K562 (cell line): ENCODE results near the gene ABCG5. TPM values are rescaled to one million over a fixed set of nuclear protein-coding genes. Genes with fewer than 3 reads are reported as not detected.

Experiments
- ATAC-seq: fragments of 200-7000 bp; cut with Tn5 transposase; 3 replicates; pipeline ENCODE4 v1.9.1; 2020; ENCODE audit warnings: moderate library complexity
- BruUV-seq: library from RNA; stranded (reverse); fragments of 400-500 nt; replicated peaks from 2 replicates; lab custom pipeline; 2021; lab: Mats Ljungman, UMichigan
- CTCF ChIA-PET: fragments of 300-600 bp; formaldehyde crosslinking; extraction: SDS; loops from one replicate; lab custom pipeline; 2021; ENCODE audit warnings: low intra/inter-chr PET ratio; lab: Yijun Ruan, JAX
- POLR2A ChIA-PET: fragments of 300-600, 350-650 bp; sonication (Branson Sonifier 250); formaldehyde crosslinking; extraction: SDS; loops from one replicate; lab custom pipeline; 2021; ENCODE audit warnings: antibody characterized with exemption, inconsistent platforms; lab: Yijun Ruan, JAX
- DNase-seq, 4 experiments: peaks; one replicate each; pipeline versions ENCODE4 v3.0.0 to v3.0.0-alpha.2; 2011 to 2018; ENCODE audit warnings: low spot score in 3 of 4, mixed read lengths in 3 of 4; ENCODE audit errors: extremely low read depth in 1 of 4
- FAIRE-seq: peaks from 2 replicates; lab custom pipeline; 2011; peaks lifted over from hg19 to GRCh38; lab: Jason Lieb, UNC
- H2AFZ ChIP-seq: 2 replicates; pipeline ENCODE4 v1.6.0; 2011; ENCODE audit warnings: low read depth, low read length, control low read depth, inconsistent platforms
- H3K27ac ChIP-seq: fragments of 200-600 bp; 3 replicates; pipeline ENCODE4 v1.8.0; 2011; ENCODE audit warnings: low read depth, mild to moderate bottlenecking, control low read depth, inconsistent platforms, low read length, moderate library complexity, mixed read lengths; ENCODE audit errors: extremely low read depth
- H3K27me3 ChIP-seq, 2 experiments: fragments of 300-600 bp in 1 of 2; 2 replicates in 1 of 2; 3 replicates in 1 of 2; pipeline versions ENCODE4 v1.6.0 to v1.8.0; 2011; ENCODE audit warnings: inconsistent platforms in 2 of 2, low read length in 2 of 2, mild to moderate bottlenecking in 1 of 2, mixed read lengths in 1 of 2, moderate library complexity in 1 of 2; ENCODE audit not compliant: control insufficient read depth in 2 of 2, insufficient read depth in 2 of 2
- H3K36me3 ChIP-seq: fragments of 300-600 bp; 3 replicates; pipeline ENCODE4 v1.8.0; 2011; ENCODE audit warnings: mild to moderate bottlenecking, low read length, inconsistent platforms; ENCODE audit not compliant: control insufficient read depth, insufficient read depth
- H3K4me1 ChIP-seq, 2 experiments: fragments of 200-600 bp in 1 of 2; replicated peaks in 1 of 2; 2 replicates in 1 of 2; 3 replicates in 1 of 2; pipeline versions ENCODE4 v1.5.1 to v1.8.0; 2011; ENCODE audit warnings: inconsistent platforms in 2 of 2, low read length in 2 of 2, mild to moderate bottlenecking in 1 of 2, mixed read lengths in 1 of 2, moderate library complexity in 1 of 2; ENCODE audit not compliant: control insufficient read depth in 2 of 2, insufficient read depth in 2 of 2
- H3K4me2 ChIP-seq: 2 replicates; pipeline ENCODE4 v1.6.1; 2011; ENCODE audit warnings: low read length, control low read depth, inconsistent platforms, mixed read lengths; ENCODE audit not compliant: insufficient read depth
- H3K4me3 ChIP-seq: fragments of 200-600 bp; sonication (generic), shearing (Covaris generic); 2 replicates; pipeline ENCODE4 v1.5.1; 2016; ENCODE audit warnings: control low read depth, inconsistent platforms
- H3K79me2 ChIP-seq: fragments of 200-600 bp; 3 replicates; pipeline ENCODE4 v1.8.0; 2011; ENCODE audit warnings: low read length, inconsistent platforms; ENCODE audit not compliant: control insufficient read depth, insufficient read depth
- H3K9ac ChIP-seq, 2 experiments: 2 replicates each; pipeline versions ENCODE4 v1.6.0 to v1.6.1; 2011; ENCODE audit warnings: low read depth in 2 of 2, low read length in 2 of 2, control low read depth in 1 of 2, inconsistent platforms in 1 of 2, mild to moderate bottlenecking in 1 of 2, mixed read lengths in 1 of 2; ENCODE audit not compliant: insufficient read depth in 1 of 2
- H3K9me1 ChIP-seq: one replicate; pipeline ENCODE4 v1.6.0; 2011; ENCODE audit warnings: inconsistent platforms, mild to moderate bottlenecking, low read length, moderate library complexity; ENCODE audit not compliant: control insufficient read depth, insufficient read depth
- H3K9me3 ChIP-seq: replicated peaks from 2 replicates; pipeline ENCODE4 v1.5.1; 2011; ENCODE audit warnings: low read depth, low read length, inconsistent platforms; ENCODE audit not compliant: control insufficient read depth, insufficient read depth
- H4K20me1 ChIP-seq: replicated peaks from 2 replicates; pipeline ENCODE4 v1.6.1; 2011; ENCODE audit warnings: low read length, inconsistent platforms, mixed read lengths; ENCODE audit not compliant: control insufficient read depth, insufficient read depth
- CEBPB ChIP-seq: fragments of 450-650 bp; IDR thresholded peaks from 2 replicates; pipeline ENCODE4 v1.6.1; 2016; ENCODE audit warnings: missing genetic modification characterization, missing compliant biosample characterization
- EHMT2 ChIP-seq: fragments of 450-650 bp; IDR thresholded peaks from 2 replicates; pipeline ENCODE4 v1.6.1; 2018; ENCODE audit warnings: antibody characterized with exemption
- EZH2 ChIP-seq: IDR thresholded peaks from 2 replicates; pipeline ENCODE4 v1.6.1; 2012; ENCODE audit warnings: low read depth, mild to moderate bottlenecking, inconsistent platforms, low read length, borderline replicate concordance
- GABPB2 ChIP-seq: fragments of 250-450 bp; sonication (Bioruptor Pico); conservative IDR thresholded peaks from 2 replicates; pipeline ENCODE4 v1.5.1; 2021; ENCODE audit warnings: mild to moderate bottlenecking
- PCBP2 ChIP-seq: fragments of 200-400 bp; formaldehyde crosslinking; IDR thresholded peaks from 2 replicates; pipeline ENCODE4 v1.6.1; 2018; ENCODE audit warnings: low read length, low read depth, mild to moderate bottlenecking, moderate library complexity; ENCODE audit not compliant: poor library complexity, severe bottlenecking
- PHB ChIP-seq: fragments of 250-450 bp; sonication (Bioruptor Pico); IDR thresholded peaks from 2 replicates; pipeline ENCODE4 v1.5.0; 2021
- RBM17 ChIP-seq: fragments of 200-400 bp; formaldehyde crosslinking; IDR thresholded peaks from 2 replicates; pipeline ENCODE4 v1.6.1; 2017; ENCODE audit warnings: low read depth, mild to moderate bottlenecking, low read length, borderline replicate concordance
- ZHX1 ChIP-seq: fragments of 150-350 bp; conservative IDR thresholded peaks from 2 replicates; pipeline ENCODE4 v1.6.1; 2014; ENCODE audit warnings: low read length
- ZNF133 ChIP-seq: fragments of 250-450 bp; sonication (Bioruptor Pico); IDR thresholded peaks from 2 replicates; pipeline ENCODE4 v1.4.0; 2020; ENCODE audit warnings: mild to moderate bottlenecking
- ZNF253 ChIP-seq: fragments of 250-450 bp; sonication (Bioruptor Pico); conservative IDR thresholded peaks from 2 replicates; pipeline ENCODE4 v1.6.1; 2021; ENCODE audit warnings: mild to moderate bottlenecking
- ZNF780A ChIP-seq: fragments of 250-450 bp; sonication (Bioruptor Pico); IDR thresholded peaks from 2 replicates; pipeline ENCODE4 v1.5.0; 2021; ENCODE audit warnings: mild to moderate bottlenecking
- WGBS: fragments of 100-300 bp; shearing (Covaris generic); methylation state at CpG from one replicate; pipeline ENCODE4 v1.1.6; 2016; ENCODE audit warnings: low coverage, mixed read lengths; ENCODE audit not compliant: insufficient coverage; ENCODE audit errors: missing lambda C conversion rate; 5-methylcytosine and 5-hydroxymethylcytosine counted together
- in situ Hi-C: fragments of 300-500 bp; cut with MboI; formaldehyde crosslinking; loops from 4 replicates; pipeline ENCODE4 v1.15.0; 2018; ENCODE audit warnings: inconsistent platforms, mixed read lengths
- intact Hi-C: fragments of 100-400 bp; cut with micrococcal nuclease; formaldehyde crosslinking; loops from 2 replicates; pipeline ENCODE4 v1.14.2; 2022
- polyA plus RNA-seq, 8 experiments: library from polyadenylated mRNA; depleted of rRNA in 4 of 8; stranded (reverse) in 5 of 8; unstranded in 3 of 8; fragments of >200 nt; fragmentation: Nextera tagmentation in 2 of 8; fragmentation: Illumina TruSeq in 1 of 8; extraction: Ambion mirVana in 2 of 8; extraction: Trizol in 1 of 8; gene quantifications; 2 replicates each; pipeline versions ENCODE4 v1.2.1 to v1.2.3, GENCODE V29; 2011 to 2014; ENCODE audit warnings: inconsistent platforms in 1 of 8, missing spikeins in 1 of 8
- total RNA-seq, 7 experiments: library from RNA; depleted of rRNA in 6 of 7; stranded (reverse); fragments of >200 nt in 6 of 7; fragmentation: Illumina TruSeq in 2 of 7; extraction: Trizol in 2 of 7; gene quantifications; 2 replicates each; pipeline versions ENCODE4 v1.2.1 to v1.2.3, GENCODE V29; 2011 to 2021; ENCODE audit warnings: low replicate concordance in 1 of 7

Gene ABCG5
- total and polyA plus RNA-seq, 9 of the 15 experiments (the other 6 are each of a cell fraction or from before 2014, with no cell fraction given), result 0.01 TPM; not detected in 7

- no peak for TF ChIP-seq RBM17
- TF ChIP-seq ZNF253, result no peak
- TF ChIP-seq PCBP2, result no peak
- no peak for TF ChIP-seq ZNF780A
These were observed 64.6 kb downstream of the ABCG5 start, which contains the start of gene DYNC2LI1 (continued) for GRCh38 chr2:43773876-43774613.

- Histone ChIP-seq H3K9me1 (no peaks in the 10 kb centered on the region), H3K4me1 (no peaks in the 10 kb centered on the region), H3K4me2 (no peak overlapping the region), H3K27ac (no peak overlapping the region), H4K20me1 (no peaks in the 10 kb centered on the region), H3K9ac (no peak overlapping the region), H3K4me3 (no peak overlapping the region), H3K9me3 (no peaks in the 10 kb centered on the region), H3K36me3 (no peaks in the 10 kb centered on the region), H3K79me2 (no peaks in the 10 kb centered on the region), H3K27me3 (no peaks in the 10 kb centered on the region), H2AFZ (no peak overlapping the region)
- in situ Hi-C loops, result no loop called here
- FAIRE-seq, result peak; percentile 46
- no peak for ATAC-seq
- POLR2A ChIA-PET, result no interaction called here
- no peak for DNase-seq
- no TSS peak for BruUV-seq
- CTCF ChIA-PET, result no interaction called here
- intact Hi-C loops, result no loop called here
- 52% methylated on average over 4 of the region's 4 CpGs for WGBS
- TF ChIP-seq ZNF133 (CRISPR knock-in tag) (no peak), CEBPB (no peak), EHMT2 (no peak), PHB (no peak), EZH2 (no peak), ZHX1 (no peak), GABPB2 (CRISPR knock-in tag) (no peak)
These were observed 72.6 kb downstream of the ABCG5 start for GRCh38 chr2:43766006-43766405.
